ENCODE data around the gene NDUFS8.

The NDUFS8 gene

GRCh38 chr11:68077617-68078582 lies 47.4 kb downstream of the NDUFS8 start:
- DNase-seq (ENCODE audit: low spot score), result no peak

- no peak for DNase-seq (ENCODE audit: low spot score)
Measured at GRCh38 chr11:68080860-68081259, 50.4 kb downstream of the NDUFS8 start.

- no peak for DNase-seq (ENCODE audit: low spot score)
Measured at GRCh38 chr11:68081691-68082090, 51.2 kb downstream of the NDUFS8 start.

- DNase-seq (ENCODE audit: low spot score), result no peak
Measured at GRCh38 chr11:68082481-68082880, 52.0 kb downstream of the NDUFS8 start.

- DNase-seq (ENCODE audit: low spot score), result no peak
Measured at GRCh38 chr11:68083517-68083916, 53.0 kb downstream of the NDUFS8 start.

Measured in COLO829 (cell line).